Vagina (tissue), 2 donors: ENCODE results near the gene P2RX5.

Experiments used
- CTCF ChIP-seq, 3 experiments: fragments of 450-650 bp in 2 of 3; fragments of 200-600 bp in 1 of 3; sonication (generic) in 1 of 3; IDR thresholded peaks; one replicate each; pipeline ENCODE4 v1.5.1; 2017 to 2019; ENCODE audit warnings: antibody characterized with exemption in 3 of 3, mild to moderate bottlenecking in 2 of 3, moderate library complexity in 2 of 3
- POLR2A ChIP-seq, 2 donors: fragments of 450-650 bp; IDR thresholded peaks; one replicate each; pipeline ENCODE4 v1.6.1; 2017; ENCODE audit warnings: antibody characterized with exemption in 2 of 2, mild to moderate bottlenecking in 2 of 2, moderate library complexity in 2 of 2
- POLR2AphosphoS5 ChIP-seq, 2 donors: sonication (generic); formaldehyde crosslinking; IDR thresholded peaks; one replicate each; pipeline ENCODE4 v1.9.0; 2017; ENCODE audit warnings: antibody characterized with exemption in 2 of 2, mild to moderate bottlenecking in 2 of 2, low read depth in 1 of 2; ENCODE audit not compliant: insufficient read depth in 1 of 2

DNA sequence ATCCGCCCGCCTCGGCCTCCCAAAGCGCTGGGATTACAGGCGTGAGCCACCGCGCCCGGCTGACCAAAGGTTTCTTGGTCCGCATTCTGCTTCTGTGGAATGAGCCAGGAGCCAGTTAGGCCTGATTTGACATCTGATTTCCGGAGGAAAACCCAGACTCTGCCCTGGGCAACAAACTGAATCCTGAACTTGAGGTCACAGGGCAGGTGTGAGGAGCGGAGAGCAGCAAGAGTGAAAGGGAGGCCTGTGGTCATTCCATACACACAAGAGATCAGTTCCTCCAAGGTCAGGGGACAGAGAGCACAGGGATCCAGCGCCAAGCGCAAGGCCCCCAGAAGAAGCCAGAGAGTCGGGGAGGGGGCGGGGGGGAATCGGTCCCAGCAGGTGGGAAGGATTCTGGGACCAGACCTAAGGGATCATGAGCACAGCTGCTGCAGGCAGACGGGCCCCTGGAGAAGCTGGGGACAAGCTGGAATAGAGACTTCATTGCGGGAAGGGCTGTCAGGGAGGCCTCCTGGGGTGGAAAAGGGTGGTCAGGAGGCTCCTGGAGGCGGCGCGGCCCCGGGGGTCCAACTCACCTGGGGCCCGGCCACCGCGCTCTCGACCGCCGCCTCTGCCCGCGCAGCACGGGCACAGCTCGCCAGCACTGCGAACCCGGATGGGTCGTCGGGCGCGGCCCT, 60.3 kb downstream of the P2RX5 start:
- TF ChIP-seq CTCF (IDR thresholded peaks at IDR 0.05), result no peak
- TF ChIP-seq POLR2AphosphoS5 (IDR thresholded peaks at IDR 0.05; ENCODE audit: insufficient read depth in 1 of 2, low read depth in 1 of 2), result no peak
- TF ChIP-seq POLR2A (IDR thresholded peaks at IDR 0.05), result no peak
